Esophagus (tissue), 2 donors: Measurements from ENCODE around the gene HOXA3. TPM values are rescaled to one million over a fixed set of nuclear protein-coding genes. Genes with fewer than 3 reads are reported as not detected.

ENCODE experiments used
- H3K27ac ChIP-seq, 2 donors: one replicate each; pipeline ENCODE4 v1.5.1; 2013; ENCODE audit warnings: low read depth in 2 of 2, mild to moderate bottlenecking in 2 of 2, inconsistent platforms in 1 of 2, low read length in 1 of 2, moderate library complexity in 1 of 2
- H3K27me3 ChIP-seq, 2 donors: one replicate each; pipeline ENCODE4 v1.6.1; 2013; ENCODE audit warnings: low read length in 2 of 2, control low read depth in 1 of 2, mild to moderate bottlenecking in 1 of 2; ENCODE audit not compliant: insufficient read depth in 2 of 2, control insufficient read depth in 1 of 2
- H3K36me3 ChIP-seq, 2 donors: one replicate each; pipeline ENCODE4 v1.6.1; 2013; ENCODE audit warnings: low read length in 1 of 2; ENCODE audit not compliant: control insufficient read depth in 2 of 2, insufficient read depth in 2 of 2
- H3K4me1 ChIP-seq, 2 donors: one replicate each; pipeline ENCODE4 v1.6.1; 2013; ENCODE audit warnings: low read length in 1 of 2; ENCODE audit not compliant: control insufficient read depth in 2 of 2, insufficient read depth in 2 of 2
- H3K4me3 ChIP-seq, 2 donors: one replicate each; pipeline ENCODE4 v1.5.1; 2013; ENCODE audit warnings: low read length in 2 of 2, mild to moderate bottlenecking in 2 of 2, low read depth in 1 of 2, moderate library complexity in 1 of 2
- H3K9me3 ChIP-seq, 2 donors: one replicate each; pipeline ENCODE4 v1.6.1; 2013; ENCODE audit warnings: mild to moderate bottlenecking in 2 of 2, low read depth in 1 of 2, low read length in 1 of 2, moderate library complexity in 1 of 2; ENCODE audit not compliant: control insufficient read depth in 2 of 2, insufficient read depth in 1 of 2
- WGBS, 2 donors: extraction: QIAGEN DNeasy Blood & Tissue Kit; methylation state at CpG; one replicate each; pipeline ENCODE4 v1.1.7; 2013; 5-methylcytosine and 5-hydroxymethylcytosine counted together
- polyA plus RNA-seq, 2 donors: library from polyadenylated mRNA; stranded (reverse); fragments of 200-250 nt; gene quantifications; one replicate each; pipeline ENCODE4 v1.2.3, GENCODE V29; 2013
- donor health status: healthy with polysubstance abuse.
- donor health status: Bipolar disorder and iron deficiency.

Gene HOXA3
- polyA plus RNA-seq, 2 donors, result 3.3 to 4.3 TPM

DNA sequence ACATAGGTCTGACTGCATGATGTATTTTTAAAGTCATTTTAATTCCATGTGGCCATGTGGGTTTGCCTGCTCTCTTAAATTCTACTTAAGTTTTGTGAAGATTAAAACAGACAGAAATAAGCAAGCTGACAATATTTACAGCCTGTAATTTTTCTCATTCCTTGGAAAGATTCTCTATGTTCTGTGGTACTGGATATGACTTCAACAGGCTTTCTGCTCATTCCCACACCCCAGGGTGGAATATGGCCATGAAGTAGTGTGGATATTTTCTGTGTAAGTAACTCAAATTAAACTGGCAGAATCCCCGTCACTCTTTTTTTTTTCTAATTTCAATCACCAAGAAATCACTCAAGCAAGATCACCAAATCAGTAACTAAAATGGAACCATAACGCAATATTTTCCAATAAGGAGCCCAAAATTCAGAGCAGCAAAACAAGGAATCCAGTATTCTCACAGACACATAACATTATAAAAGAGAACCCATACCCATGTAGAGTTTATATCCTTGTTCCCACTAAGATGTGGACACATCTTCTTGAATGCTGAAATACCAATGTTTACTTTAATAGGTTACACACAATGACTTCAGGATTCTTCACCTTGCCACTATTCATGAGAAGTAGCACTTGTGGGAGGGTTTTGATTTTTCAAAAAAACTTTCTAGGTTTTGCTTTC lies 14.6 kb downstream of the HOXA3 start:
- H3K27me3 ChIP-seq, result no peaks in the 10 kb centered on the region
- 74 to 76% methylated on average over 2 of the region's 2 CpGs for WGBS, 2 donors
- H3K27ac ChIP-seq, result no peak overlapping the region
- H3K36me3 ChIP-seq, result no peaks in the 10 kb centered on the region
- H3K9me3 ChIP-seq, result no peaks in the 10 kb centered on the region
- peaks cover 0 to 3% of the 10 kb centered on the region in 2 donors for H3K4me1 ChIP-seq
- H3K4me3 ChIP-seq, result no peak overlapping the region

DNA sequence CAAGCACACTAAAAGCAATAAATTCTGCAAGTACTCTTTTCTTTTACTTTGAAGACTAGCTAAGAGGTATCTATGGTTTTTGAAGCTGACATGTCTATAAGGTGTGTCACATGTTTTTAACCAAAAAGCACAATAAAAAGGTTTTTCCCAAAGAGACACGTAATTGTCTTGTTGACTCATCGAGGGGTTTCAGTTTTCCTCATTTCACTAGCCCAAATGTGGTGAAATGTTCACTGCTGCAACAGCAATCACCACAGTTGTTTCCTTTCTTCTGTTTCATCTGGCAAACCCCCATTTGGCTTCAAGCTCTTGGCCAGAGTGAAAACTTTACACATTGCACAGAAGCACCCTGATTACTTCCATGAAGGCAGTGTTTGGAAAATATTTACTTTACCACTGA lies 18.0 kb downstream of the HOXA3 start:
- H3K4me3 ChIP-seq, result no peak overlapping the region
- 17 to 26% methylated on average over 2 of the region's 2 CpGs for WGBS, 2 donors
- H3K36me3 ChIP-seq, result no peaks in the 10 kb centered on the region
- H3K9me3 ChIP-seq, result no peaks in the 10 kb centered on the region
- H3K27ac ChIP-seq, result no peak overlapping the region
- peaks cover 0 to 3% of the 10 kb centered on the region in 2 donors for H3K4me1 ChIP-seq
- H3K27me3 ChIP-seq, result no peaks in the 10 kb centered on the region

DNA sequence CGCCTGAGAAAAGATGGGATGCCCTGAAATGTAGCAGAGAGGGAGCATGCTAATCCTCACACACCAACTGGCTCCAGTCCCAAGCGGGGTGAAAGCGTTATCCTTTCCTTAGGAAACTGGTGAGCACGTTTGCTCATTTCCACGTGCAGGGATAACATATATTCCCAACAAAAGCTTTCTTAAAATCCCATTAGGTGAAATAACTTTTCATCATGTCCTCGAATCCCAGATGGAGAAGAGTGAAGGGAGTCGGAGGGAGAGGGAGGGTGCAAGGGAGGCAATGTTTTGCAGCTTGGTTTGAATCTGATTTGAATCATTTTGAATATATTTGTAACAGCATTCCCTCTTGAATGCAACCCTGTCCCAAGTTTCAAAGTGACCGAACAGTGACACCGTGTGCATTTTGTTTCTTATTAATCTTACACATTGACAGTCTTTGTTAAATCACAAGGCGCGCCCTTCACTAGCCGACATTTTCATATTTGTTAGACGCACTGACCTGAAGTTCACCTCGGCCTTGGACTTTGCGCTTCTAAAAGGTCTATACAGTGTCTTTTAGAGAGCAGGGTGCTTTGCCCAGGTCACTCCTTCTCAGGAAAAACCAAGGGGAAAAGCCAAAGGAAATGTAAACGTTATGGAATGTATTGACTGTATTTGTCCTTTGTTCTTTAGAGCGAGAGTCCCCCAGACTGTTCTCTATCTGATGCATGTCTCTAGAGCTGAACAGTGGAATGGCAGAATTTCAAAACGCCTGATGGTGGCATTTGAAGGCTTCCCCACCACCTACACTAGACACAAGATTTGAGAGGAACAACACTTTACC lies 18.8 kb downstream of the HOXA3 start:
- Histone ChIP-seq H3K4me1 (peaks cover 0 to 3% of the 10 kb centered on the region in 2 donors), H3K36me3 (no peaks in the 10 kb centered on the region), H3K9me3 (no peaks in the 10 kb centered on the region), H3K27me3 (no peaks in the 10 kb centered on the region), H3K27ac (peak overlapping the region in 1 of 2 donors; percentile 51), H3K4me3 (no peak overlapping the region)
- WGBS, 2 donors, result 60 to 78% methylated on average over 18 of the region's 18 CpGs

DNA sequence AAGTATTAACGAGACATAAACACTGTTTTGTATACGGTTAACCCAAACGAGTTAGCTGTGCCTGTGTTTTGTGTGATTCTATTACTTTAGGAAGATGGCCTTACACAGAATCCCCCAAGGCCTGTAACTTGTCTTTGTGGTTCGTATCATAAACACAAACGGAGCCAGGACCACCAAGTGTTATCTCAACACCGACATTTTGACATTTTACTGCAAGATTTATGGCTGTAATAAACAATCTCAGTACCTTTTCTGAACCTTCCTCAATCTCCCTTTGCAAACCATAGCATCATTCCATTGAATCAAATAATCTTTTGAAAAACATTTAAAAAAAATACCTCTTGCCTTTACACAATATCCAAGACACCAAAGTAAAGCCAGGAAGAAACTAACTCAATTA lies 19.4 kb downstream of the HOXA3 start:
- no peak overlapping the region for H3K4me3 ChIP-seq
- H3K9me3 ChIP-seq, result no peaks in the 10 kb centered on the region
- H3K27me3 ChIP-seq, result no peaks in the 10 kb centered on the region
- H3K36me3 ChIP-seq, result no peaks in the 10 kb centered on the region
- H3K27ac ChIP-seq, result no peak overlapping the region
- peaks cover 0 to 3% of the 10 kb centered on the region in 2 donors for H3K4me1 ChIP-seq
- WGBS, 2 donors, result 58 to 87% methylated on average over 6 of the region's 6 CpGs

DNA sequence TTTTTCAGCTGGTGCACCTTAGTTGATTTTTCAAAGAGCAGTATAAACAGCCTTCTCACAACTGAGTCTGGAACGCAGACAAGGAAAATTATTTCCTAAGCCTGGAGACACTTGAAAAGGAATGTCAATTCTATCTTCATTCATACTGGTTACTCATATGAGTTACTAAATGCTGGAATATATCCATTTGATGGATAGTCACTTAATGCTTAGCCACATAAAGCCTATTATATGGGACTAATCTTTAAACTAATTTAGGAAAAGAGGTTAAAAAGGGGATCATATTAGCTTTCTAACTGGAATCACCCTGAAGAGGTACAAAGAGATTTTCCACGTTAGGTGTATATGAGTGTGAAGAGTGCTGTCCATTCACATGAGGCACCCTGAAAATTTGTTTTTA lies 20.2 kb downstream of the HOXA3 start:
- no peak overlapping the region for H3K27ac ChIP-seq
- no peaks in the 10 kb centered on the region for H3K9me3 ChIP-seq
- H3K4me1 ChIP-seq, result peaks cover 0 to 3% of the 10 kb centered on the region in 2 donors
- no peak overlapping the region for H3K4me3 ChIP-seq
- no peaks in the 10 kb centered on the region for H3K36me3 ChIP-seq
- no peaks in the 10 kb centered on the region for H3K27me3 ChIP-seq
- WGBS, 2 donors, result 51 to 57% methylated on average over 2 of the region's 2 CpGs

DNA sequence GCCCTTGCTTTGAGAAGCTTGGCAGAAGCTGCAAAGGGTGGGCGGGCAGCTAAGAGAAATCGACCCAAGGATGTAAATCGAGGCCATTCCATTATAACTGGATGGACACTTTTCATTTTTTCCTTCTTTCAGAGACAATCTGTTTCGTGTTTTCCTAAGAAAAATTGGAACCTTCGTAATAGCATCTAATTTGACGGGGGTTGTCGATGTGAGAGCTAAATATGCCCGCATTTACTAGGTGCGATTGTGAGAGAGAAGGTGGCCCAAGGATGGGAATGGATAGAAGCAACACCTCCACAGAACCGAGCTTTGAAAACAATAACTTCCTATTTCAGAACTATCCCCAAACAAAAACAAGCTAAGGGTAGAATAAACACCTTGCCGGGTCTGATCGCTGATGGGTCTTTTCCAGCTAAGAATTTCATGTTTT lies 21.0 kb downstream of the HOXA3 start:
- no peaks in the 10 kb centered on the region for H3K27me3 ChIP-seq
- peak overlapping the region; percentile 80 to 94 for H3K27ac ChIP-seq
- no peaks in the 10 kb centered on the region for H3K36me3 ChIP-seq
- H3K9me3 ChIP-seq, result no peaks in the 10 kb centered on the region
- 40 to 48% methylated on average over 12 of the region's 12 CpGs for WGBS, 2 donors
- peak overlapping the region; percentile 79 to 85 for H3K4me3 ChIP-seq
- peaks cover 0 to 3% of the 10 kb centered on the region in 2 donors for H3K4me1 ChIP-seq

DNA sequence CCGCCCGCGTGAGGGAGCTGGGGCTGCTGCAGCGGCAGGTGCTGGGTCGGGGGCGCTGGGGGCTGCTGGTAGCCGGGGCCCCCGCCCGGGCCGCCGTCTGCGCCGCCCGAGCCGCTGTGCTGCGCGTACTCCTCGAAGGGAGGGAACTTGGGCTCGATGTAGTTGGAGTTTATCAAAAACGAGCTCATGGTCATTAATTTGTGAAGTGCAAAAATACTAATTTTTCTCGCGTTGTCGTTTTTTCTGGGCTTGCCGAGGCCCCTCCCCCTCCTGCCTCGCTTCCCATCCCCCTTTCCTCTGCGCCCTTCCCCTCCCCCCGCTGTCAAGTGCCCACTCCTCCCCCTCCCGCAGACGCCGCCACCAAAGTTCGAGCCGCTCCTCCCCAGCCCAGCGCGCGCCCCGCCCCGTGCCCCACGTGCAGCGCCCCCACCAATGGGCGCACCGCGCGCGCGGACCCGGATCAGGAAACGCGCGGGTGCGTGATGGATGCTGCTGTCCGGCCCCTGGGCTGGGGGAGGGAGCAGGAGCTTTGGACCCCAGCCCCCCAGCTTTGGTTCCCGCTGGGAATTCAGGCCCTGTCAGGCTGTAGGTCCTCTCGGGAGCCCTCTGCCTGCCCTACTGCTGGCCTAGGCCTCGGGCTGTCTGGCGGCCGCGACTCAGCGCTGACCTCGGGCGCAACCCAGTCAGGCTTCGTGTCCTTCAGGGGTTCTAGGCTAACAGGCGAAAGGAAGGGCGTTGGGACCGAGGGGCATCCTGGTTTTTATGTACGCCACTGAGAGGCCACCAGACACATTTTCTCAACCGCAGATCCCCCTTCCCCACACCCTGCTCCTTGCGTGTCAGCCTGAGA lies 21.6 kb downstream of the HOXA3 start, which contains the start of gene HOXA4:
Gene HOXA4, minus strand, starts transcription at position 218 of the 850 bp plus-strand sequence. Its CDS starts 24 bp downstream, at position 194.
- Histone ChIP-seq H3K27me3 (no peaks in the 10 kb centered on the region), H3K9me3 (no peaks in the 10 kb centered on the region), H3K4me1 (peaks cover 0 to 3% of the 10 kb centered on the region in 2 donors), H3K27ac (peak within 1 kb of the TSS; percentile 92 to 94), H3K4me3 (peak within 1 kb of the TSS; percentile 84 to 85), H3K36me3 (no peaks in the 10 kb centered on the region)
- 6 to 7% methylated on average over 59 to 67 of the region's 67 CpGs for WGBS, 2 donors

DNA sequence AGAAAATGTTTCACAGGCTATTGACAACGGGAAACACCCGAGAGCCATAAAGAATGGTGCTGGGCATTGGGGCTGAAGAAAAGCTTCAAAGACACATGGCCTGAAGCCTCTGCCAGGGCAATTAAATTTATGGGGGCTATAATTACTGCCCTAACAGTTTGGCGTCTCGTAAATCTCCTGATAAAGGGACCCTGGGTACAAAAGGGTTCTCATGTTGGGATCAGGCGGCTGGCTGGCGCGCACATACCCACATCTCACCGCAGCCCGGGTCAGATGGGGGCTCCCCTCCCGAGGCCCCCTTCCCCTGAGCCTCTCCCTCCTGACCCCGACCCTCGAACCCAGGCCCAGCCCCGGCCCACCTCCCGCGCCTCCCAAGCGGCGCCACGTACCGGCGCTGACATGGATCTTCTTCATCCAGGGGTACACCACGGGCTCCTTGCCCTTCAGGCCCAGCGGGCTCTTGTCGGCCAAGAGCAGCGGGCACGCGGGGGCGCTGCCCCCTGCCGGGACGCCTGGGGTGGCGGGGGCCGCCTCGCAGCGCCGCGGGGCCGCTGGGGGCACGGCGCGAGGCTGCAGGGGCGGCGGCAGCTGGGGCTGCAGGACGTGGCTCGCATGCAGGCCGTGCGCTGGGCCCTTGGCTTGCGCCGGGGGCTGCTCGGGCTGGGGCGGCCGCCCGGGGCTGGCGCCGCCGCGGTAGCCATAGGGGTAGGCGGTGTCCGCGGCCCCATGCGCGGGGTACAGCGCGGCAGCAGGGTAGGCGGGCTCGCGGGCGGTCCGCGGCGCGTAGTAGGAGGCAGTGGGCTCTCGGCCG lies 22.4 kb downstream of the HOXA3 start:
- Histone ChIP-seq H3K27me3 (no peaks in the 10 kb centered on the region), H3K27ac (peak overlapping the region; percentile 92 to 93), H3K9me3 (no peaks in the 10 kb centered on the region), H3K4me3 (peak overlapping the region; percentile 84 to 85), H3K36me3 (no peaks in the 10 kb centered on the region), H3K4me1 (peaks cover 0 to 3% of the 10 kb centered on the region in 2 donors)
- WGBS, 2 donors, result 10 to 12% methylated on average over 60 to 72 of the region's 72 CpGs
